Caki2 (cell line): ENCODE data around the gene BBS7. TPM values are rescaled to one million over a fixed set of nuclear protein-coding genes. Genes with fewer than 3 reads are reported as not detected.

Experiments
- DNase-seq: peaks from one replicate; pipeline ENCODE4 v3.0.0-alpha.2; 2015; ENCODE audit warnings: low read depth
- in situ Hi-C: cut with HindIII; loops from 2 replicates; pipeline ENCODE4 v1.10.0; 2016; ENCODE audit warnings: low sequenced_read_pairs, low pct_unique_long_range_greater_than_20kb, mixed read lengths
- total RNA-seq: library from RNA; depleted of rRNA; stranded (reverse); fragments of >200 nt; shearing (Covaris generic); gene quantifications from 2 replicates; pipeline ENCODE4 v1.2.3, GENCODE V29; 2014; ENCODE audit warnings: low replicate concordance

Gene BBS7
- total RNA-seq, 1 experiment from 2014 or later, result 16.8 TPM

- in situ Hi-C loops, result no loop called here
- no peak for DNase-seq
These were observed 27.4 kb downstream of the BBS7 start for GRCh38 chr4:121842862-121843261.

DNA sequence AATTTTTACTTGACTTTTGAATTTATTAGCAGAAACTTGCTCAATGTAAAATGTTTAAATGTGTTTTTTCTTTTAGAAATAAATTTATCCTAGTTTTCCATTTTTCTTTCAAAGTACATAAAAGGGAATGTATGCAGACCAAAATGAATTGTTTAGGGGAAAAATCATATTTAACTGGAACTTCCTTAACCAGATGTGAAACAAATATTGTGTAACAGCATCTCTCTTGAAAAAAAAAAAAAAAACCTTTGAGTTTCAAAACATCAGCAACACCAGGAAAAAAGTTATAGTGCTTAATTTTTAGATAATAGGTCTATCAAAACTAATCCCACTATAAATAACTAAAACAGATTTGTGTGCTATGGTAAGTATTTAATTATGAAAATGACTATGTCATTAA lies 32.1 kb downstream of the BBS7 start:
- no peak for DNase-seq
- in situ Hi-C loops, result no loop called here

- in situ Hi-C loops, result no loop called here
- DNase-seq, result no peak
These were observed 40.8 kb downstream of the BBS7 start for GRCh38 chr4:121829511-121829910.

- no peak for DNase-seq
- in situ Hi-C loops, result no loop called here
These were observed 42.4 kb downstream of the BBS7 start for GRCh38 chr4:121827853-121828252.

DNA sequence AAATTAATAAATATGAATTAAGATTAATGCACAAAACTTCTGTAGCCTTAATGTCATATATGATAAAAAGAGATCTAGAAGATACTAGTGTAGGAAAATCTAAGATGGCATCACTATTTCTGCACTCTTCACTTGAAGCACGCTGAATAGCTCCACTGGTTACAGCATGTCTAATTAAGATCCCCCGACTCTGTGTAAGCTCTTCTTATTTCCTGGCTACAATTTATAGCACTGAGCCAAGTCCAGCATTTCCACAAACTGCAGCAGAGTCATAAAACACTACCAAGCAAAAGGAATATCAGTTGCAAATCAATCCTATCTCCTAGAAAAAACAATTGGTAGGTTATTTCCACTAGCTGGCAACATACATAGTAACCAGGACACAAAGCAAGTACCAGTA lies 45.3 kb downstream of the BBS7 start:
- DNase-seq, result no peak
- in situ Hi-C loops, result no loop called here

DNA sequence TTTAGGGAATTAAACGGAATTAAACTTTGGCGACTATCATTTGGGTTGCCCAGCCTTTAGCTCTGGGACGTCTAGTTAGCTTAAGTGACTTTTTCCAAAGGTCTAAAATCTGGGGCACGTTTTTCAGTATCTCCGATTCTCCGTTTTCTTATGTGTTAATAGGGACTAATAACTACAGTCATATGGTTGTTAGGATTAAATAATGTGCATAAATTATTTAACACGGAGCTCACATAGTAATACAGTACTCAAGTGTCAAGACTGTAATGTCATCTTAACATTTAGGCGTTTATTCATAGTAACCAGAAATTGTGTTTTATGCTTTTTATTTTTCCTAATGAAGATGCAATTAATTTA lies 46.1 kb downstream of the BBS7 start:
- DNase-seq, result no peak
- in situ Hi-C loops, result no loop called here

GRCh38 chr4:121823505-121824170 lies 46.6 kb downstream of the BBS7 start, which contains the start of gene CCNA2:
Gene CCNA2, minus strand, starts transcription at chr4:121823883. Its CDS starts 255 bp downstream, at chr4:121823628.
- DNase-seq, result peak; percentile 90
- in situ Hi-C loops, result no loop called here

GRCh38 chr4:121822796-121823504 lies 47.3 kb downstream of the BBS7 start:
- DNase-seq, result peak; percentile 45
- in situ Hi-C loops, result no loop called here

- in situ Hi-C loops, result no loop called here
These were observed 48.2 kb downstream of the BBS7 start for GRCh38 chr4:121822047-121822446.

DNA sequence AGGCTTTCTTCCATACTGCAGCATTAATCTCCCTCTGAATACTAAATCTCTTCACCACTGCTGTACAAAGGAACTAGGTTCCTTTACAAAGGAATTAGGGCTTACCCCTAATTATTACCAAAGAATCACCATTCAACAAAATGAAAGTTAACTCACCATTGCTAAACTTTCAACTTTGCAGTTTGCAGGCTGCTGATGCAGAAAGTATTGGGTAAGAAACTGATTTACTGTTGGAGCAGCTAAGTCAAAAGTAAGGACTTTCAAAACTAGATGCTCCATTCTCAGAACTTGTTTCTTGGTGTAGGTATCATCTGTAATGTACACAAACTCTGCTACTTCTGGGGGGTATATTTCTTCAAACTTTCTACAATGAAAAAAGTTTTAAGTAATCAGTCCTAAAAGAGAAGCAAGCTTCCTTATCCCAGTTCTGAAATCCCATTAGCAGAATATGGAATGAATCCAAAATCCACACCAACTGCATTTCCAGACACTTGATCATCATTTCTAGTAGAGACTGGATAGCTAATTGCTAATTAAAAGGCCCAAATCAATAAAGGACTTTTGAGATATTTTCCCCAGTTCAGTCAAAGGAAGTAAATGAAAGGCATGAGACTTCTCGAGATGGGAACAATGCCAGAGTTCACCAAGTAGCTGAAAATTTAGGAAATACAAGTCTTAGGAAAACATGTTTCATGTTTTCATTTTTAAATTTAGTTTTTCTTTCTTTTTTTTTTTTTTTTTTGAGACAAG lies 50.9 kb downstream of the BBS7 start:
- in situ Hi-C loops, result no loop called here
- DNase-seq, result no peak

More at GRCh38 chr4:121822047-121822446, 48.2 kb downstream of the BBS7 start:
- DNase-seq, result no peak

GRCh38 chr4:121818215-121818614 lies 52.1 kb downstream of the BBS7 start:
- in situ Hi-C loops, result no loop called here
- DNase-seq, result no peak

GRCh38 chr4:121817701-121818100 lies 52.6 kb downstream of the BBS7 start:
- DNase-seq, result no peak
- in situ Hi-C loops, result no loop called here

DNA sequence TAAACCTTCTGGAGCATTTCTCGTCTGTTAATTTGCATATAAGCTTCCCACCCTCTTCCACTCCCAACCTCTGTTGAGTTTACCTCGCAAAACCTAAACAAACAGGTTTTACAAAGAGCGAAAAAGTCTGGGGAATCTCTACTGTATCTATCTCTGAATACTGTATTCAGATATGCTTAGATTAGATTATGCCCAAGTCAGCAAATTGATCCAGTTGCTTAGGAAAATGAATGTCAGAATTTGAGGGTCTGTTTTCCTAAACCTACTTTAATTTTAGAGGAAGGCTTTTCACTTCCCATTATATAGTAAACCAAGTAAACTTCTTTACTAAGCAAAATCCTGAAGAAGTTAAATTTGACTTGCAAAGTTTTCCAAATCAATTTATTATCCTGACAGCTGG lies 53.3 kb downstream of the BBS7 start:
- DNase-seq, result no peak
- in situ Hi-C loops, result no loop called here

- in situ Hi-C loops, result no loop called here
- no peak for DNase-seq
These were observed 55.5 kb downstream of the BBS7 start for GRCh38 chr4:121814756-121815155.

DNA sequence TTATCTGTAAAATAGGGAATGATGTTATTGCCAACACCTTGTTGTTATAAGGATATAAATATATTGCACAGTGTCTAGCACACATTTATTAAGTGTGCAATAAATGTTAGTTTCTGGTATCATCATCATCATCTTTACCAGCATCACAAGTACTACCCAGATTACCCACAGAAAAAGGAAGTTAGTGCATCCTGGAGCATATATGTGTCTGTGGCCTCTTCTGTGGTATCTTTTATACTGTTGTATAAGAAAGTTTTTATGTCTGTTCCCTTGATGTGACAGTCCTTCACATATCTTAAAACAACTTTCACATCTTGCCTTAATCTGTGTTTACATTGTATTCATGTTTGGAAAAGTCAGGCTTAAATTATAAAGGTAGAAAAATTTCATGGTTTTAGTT lies 59.2 kb downstream of the BBS7 start:
- DNase-seq, result no peak
- in situ Hi-C loops, result no loop called here

DNA sequence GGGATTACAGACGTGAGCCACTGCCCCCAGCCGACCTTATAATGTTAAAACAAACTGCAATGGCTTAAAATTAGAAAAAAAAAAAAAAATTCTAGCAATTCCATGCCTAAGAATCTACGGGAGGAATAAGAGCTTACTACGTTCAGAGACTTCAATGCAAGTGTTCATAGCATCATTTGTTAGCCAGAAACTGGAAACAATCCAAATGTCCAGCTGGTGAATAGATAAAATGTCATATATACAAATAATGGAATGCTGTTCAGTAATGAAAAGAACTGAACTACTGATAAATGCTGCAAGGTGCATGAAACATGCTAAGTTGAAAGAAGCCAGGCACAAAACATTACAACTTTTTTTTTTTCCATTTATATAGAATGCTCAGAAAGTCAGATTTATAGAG lies 63.9 kb downstream of the BBS7 start:
- no peak for DNase-seq
- in situ Hi-C loops, result no loop called here

- in situ Hi-C loops, result no loop called here
These were observed 68.6 kb downstream of the BBS7 start for GRCh38 chr4:121801715-121802075.

DNA sequence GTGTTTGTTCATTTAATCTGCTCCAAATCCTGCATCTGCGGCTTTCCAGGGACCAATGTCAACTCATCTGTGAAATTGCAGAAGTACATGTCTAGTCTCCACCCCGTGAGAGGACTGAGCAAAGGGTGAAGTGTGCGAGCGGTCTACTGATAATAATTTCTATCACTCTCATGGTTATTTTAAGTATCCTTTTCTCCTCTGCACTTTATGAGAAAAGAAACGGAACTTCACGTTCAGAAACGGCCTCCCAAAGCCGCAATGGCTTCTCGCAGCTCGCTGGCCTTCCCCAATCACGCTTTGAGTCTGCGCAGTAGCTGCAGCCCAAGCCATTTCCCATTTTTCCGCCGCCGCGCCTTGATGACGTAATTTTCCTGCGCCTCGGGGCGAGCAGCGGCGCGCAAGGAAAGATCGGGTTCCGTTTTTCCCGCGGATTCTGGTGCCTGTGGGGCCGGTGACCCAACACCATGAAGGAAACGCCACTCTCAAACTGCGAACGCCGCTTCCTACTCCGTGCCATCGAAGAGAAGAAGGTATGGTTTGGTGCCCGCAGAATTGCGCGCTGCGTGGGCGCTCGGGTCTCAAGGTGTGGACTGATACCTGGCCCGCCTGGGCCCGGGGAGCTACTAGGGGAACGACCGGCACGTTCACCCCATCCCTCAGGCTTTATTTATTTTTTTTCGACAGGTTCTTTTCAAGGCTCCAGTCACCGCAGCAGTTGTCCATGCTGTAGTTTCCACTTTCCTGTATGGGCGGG lies 69.1 kb downstream of the BBS7 start, which contains the start of gene EXOSC9:
EXOSC9 (plus strand) TSS at position 363 of the 754 bp plus-strand sequence; CDS start at position 465, 102 bp downstream.
- peak; percentile 86 for DNase-seq
- in situ Hi-C loops, result no loop called here

More at GRCh38 chr4:121801715-121802075, 68.6 kb downstream of the BBS7 start:
- no peak for DNase-seq

DNA sequence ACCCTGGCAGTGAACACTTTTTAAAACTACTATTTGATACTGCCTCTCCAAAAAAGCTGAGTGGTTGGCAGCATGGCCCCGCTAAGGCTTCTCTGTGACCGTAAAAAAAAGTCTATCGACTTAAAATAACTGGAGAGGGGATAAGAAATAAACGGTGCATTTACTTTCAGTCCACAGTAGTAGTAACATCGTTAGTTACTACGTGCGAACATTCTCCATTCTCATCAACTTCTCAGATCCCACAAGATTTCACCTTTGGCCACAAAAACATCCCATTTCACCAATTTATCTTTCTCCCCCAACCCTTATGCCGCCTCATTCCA lies 69.7 kb downstream of the BBS7 start:
- in situ Hi-C loops, result no loop called here

More for the DNA sequence above, 69.7 kb downstream of the BBS7 start:
- no peak for DNase-seq
